Posterior vena cava (tissue), 2 donors: ENCODE data around the gene DRAM1. TPM values are rescaled to one million over a fixed set of nuclear protein-coding genes. Genes with fewer than 3 reads are reported as not detected.
"Not testable (repeated sequence)": the region's sequence is repeated elsewhere in the genome, so short reads cannot be mapped to it uniquely, and the experiment has no call there.

Source experiments
- DNase-seq: peaks from one replicate; pipeline ENCODE4 v3.0.0-alpha.2; 2020; ENCODE audit warnings: low spot score
- intact Hi-C, 2 donors: fragments of 100-400 bp; cut with DNase I; formaldehyde crosslinking; loops; one replicate each; pipeline versions ENCODE4 v1.14.1 to v1.14.2; 2022 to 2023
- total RNA-seq, 2 donors: library from RNA; stranded (reverse); fragmentation: NEBNext Ultra II Directional; extraction: Animal tissue kit (Norgen Biotek cat#: 25700); gene quantifications; one replicate each; pipeline ENCODE4 v1.2.1, GENCODE V29; 2021
- donor health status: DM: yes; HTN: yes; CAD: no.
- donor health status: DM: yes; HTN: yes; CAD: no.

Gene DRAM1
- total RNA-seq, 2 donors from 2014 or later, result 29.0 to 31.3 TPM

DNA sequence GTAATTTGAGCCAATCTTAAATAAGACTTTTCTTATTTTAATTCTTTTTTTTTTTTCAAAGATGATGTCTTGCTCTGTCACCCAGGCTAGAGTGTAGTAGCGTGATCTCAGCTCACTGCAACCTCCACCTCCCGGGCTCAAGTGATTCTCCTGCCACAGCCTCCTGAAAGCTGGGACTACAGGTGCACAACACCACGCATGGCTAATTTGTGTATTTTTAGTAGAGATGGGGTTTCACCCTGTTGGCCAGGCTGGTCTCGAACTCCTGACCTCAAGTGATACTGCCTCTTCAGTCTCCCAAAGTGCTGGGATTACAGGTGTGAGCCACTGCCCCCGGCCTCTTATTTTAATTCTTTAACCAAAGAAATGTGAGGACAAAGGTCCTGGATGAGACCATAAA is 20.8 kb upstream of the DRAM1 start:
- intact Hi-C loops, DNase-seq: not testable (repeated sequence)

DNA sequence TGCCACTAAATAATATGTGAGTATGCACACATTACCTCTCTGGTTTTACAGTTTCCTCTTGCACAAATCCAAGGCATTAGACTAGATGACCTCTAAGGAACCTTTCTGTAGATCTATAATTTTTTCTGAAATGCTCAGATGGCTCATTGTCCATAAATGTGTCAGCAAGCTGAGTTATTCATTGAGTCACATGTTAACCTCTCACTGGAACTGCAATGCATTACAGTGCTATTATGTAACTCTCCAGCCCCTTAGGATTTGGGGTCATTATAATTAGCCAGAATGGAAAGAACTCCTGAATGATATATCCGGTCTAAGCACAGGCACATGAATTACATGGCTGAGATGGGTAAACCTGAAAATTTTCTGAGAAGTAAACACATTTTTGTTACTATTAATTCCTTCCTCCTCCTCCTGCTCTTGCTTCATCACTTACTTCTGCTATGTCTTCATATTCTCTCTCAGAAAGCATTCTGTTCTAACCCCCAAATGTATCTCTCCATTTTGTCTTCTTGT is 20.3 kb upstream of the DRAM1 start:
- intact Hi-C loops, result no loop called here
- no peak for DNase-seq

DNA sequence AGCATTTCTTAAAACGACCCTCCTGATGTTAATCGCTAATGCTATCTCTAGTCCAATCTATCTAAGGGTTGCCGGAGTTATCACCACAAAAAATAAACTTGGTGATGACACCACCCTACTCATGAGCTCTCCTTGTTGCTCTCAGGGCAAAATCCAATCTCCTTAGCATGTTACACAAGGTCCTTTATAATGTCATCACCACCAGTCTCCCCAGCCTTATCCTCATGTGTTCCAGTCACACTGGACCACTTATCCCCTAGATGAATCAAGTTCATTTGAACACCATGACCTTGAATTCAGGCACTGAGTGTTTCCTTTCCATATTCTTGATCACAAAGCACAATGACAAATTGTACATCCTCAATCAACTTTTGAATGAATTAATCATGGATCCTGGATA is 19.0 kb upstream of the DRAM1 start:
- no peak for DNase-seq

DNA sequence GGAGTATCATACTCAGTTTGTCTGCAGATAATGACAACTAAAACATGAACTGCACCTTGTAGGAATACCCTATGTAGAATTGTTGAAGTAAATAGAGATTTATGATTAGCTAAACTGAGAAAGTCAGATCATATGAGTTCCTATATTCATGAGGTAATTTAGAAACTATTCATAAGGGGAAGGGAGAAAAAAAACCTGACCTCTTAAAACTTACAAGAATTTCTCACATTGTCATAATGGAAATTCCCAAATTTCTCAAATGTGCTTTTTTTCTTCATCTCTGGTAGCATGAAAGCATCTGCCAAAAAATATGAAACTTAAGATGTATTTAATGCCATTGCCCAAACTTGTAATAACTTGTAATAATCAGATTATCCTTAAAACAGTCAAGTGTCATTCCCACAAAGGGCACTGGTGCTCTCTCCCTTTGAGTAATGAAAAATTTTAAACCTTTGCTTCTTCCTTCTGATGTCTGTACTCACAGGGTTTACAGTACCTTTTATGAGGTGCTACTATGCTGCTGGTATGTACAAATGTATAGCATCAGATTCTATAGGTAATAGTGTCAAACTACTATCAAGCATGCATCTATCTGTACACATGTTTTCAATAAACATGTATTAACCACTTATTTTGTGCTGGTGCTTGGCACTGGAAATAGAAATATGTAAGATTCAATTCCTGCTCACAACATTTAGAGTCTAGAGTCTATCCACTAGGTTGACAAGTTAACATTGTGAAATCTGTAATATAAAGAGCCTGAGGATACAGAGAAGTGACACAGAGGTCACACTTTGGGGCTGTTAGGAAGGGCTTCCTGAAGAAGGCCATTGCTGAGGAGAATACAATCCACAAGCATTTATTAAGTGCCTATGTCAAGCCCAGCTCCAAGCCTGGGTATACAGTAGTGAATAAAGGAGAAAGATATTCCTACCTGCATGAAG is 17.4 kb upstream of the DRAM1 start:
- DNase-seq, result no peak
- intact Hi-C loops, result no loop called here

More for the DNA sequence above, 19.0 kb upstream of the DRAM1 start:
- intact Hi-C loops, result no loop called here

DNA sequence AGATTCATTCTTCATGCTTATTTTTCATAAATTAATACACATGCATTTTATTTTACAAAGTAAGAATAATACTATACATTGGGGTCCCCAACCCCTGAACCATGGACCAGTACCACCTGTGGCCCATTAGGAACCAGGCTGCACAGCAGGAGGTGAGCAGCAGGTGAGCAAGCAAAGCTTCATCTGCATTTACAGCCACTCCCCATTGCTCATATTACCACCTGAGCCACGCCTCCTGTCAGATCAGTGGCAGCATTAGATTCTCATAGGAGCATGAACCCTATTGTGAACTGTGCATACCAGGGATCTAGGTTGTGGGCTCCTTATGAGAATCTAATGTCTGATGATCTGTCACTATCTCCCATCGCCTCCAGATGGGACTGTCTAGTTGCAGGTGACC is 15.7 kb upstream of the DRAM1 start:
- DNase-seq, result not testable (repeated sequence)

DNA sequence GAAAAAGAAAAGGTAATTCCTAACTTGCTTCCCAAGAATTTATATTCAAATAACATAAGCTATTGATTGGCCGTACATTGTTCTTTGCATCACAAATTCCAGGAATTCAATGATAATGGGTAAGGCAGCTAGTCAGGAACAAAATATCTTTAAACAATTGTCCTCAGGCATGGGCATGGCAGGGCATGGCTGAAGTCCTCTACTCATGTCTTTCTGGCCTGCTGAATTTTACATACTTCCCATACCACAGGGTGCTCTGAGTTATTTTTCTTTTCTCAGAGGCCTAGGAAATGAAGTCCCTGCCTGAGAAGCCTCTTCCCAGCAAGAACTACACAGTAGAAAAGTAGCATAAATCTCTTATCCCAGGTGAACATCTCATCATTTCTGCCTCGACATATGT is 15.1 kb upstream of the DRAM1 start:
- DNase-seq, result no peak
- intact Hi-C loops, result no loop called here

More for the DNA sequence above, 15.7 kb upstream of the DRAM1 start:
- intact Hi-C loops, result not testable (repeated sequence)

DNA sequence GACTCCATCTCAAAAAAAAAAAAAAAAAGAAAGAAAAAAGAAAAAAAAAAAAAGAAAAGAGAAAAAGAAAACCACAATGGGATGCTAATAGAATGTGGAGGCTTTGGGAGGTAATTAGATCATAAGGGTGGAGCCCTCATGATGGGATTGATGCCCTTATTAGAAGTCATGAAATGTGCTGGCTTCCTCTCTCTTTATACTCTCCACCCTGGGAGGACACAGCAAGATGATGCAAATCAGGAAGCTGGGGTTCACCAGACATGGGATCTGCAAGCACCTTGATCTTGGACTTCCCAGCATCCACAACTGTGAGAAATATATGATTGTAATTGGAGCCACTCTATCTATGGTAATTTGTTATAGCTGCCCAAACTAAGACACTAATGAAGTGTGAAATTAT is 13.4 kb upstream of the DRAM1 start:
- DNase-seq, result no peak
- intact Hi-C loops, result loop anchor here in 1 of 2 donors (2.0 kb wide), 1 partner anchor 33 kb away; no protein-coding TSS in a partner anchor

DNA sequence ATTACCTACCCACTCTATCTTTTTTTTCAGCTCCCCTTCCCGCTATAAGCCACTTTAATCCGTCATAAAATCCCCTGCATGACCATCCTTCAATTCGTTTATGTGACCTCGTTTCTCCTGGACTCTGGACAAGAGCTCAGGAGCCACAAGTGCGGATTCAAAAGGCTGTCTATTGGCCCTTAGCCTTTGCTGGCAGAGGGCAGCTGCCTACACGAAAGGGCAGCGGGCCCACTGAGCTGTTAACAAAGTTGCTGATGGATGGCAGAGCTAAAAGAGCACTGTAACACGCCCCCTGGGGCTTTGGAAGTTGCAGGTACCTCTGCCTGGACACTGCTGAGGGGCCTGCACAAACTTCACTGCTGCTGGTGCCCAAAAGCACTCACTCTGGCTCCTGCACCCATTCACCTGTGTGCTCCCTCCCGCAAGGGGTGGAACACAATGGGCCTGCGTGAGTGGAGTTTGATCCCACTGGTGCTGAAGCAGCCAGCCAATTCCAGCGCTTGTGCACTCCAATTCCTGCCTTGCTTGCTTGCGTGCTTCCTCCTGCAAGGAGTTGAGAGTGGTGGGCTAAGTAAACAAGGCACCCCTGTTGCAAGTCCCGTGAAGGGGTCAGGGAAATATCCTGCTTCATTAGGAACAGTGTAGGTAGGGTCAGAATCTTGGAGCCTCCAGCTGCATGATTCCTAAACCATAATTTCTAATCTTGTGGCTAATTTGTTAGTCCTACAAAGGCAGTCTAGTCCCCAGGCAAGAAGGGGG is 10.6 kb upstream of the DRAM1 start:
- no peak for DNase-seq
- intact Hi-C loops, result no loop called here

DNA sequence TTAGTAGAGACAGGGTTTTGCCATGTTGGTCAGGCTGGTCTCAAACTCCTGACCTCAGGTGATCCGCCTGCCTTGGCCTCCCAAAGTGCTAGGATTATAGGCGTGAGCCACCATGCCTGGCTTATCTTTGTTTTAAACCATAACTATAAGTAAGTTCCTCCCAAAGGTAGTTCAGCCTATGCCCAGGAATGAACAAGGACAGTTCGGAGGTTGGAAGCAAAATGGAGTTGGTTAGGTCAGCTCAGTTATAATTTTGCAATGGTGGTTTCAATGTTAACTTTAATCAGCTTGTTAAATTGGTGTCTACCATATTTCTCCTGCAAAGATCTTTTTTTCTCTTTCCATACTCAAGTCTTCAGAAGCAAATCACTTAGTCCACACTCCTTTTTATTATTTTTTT is 9.8 kb upstream of the DRAM1 start:
- DNase-seq, intact Hi-C loops: not testable (repeated sequence)

DNA sequence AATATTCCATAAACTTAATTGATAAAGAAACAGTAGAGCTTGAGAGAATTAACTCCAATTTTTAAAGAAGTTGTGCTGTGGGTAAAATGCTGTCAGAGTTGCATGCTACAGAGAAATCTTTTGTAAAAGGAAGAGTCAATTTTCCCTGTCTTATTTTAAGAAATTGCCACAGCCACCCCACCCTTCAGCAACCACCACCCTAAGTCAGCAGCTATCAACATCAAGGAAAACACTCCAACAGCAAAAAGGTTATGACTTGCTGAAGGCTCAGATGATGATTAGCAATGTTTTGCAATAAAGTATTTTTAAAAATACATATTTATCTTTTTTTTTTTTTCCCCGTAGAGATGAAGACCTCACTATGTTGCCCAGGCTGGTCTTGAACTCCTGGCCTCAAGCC is 6.5 kb upstream of the DRAM1 start:
- intact Hi-C loops, result no loop called here

DNA sequence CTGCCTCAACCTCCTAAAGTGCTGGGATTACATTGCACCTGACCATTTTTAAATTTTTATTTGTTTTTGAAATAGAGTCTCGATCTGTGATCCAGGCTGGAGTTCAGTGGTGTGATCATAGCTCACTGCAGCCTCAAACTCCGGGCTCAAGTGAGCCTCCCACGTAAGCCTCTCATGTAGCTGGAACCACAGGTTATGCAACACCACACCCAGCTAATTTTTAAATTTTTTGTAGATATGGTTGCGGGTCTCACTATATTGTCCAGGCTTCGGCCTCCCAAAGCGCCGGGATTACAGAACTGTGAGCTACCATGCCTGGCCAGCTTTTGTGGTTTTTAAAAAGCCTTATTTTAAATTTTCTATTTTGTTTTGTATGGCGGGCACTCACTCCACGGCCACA is 2.2 kb upstream of the DRAM1 start:
- intact Hi-C loops, result no loop called here

More for the DNA sequence above, 6.5 kb upstream of the DRAM1 start:
- DNase-seq, result no peak

DNA sequence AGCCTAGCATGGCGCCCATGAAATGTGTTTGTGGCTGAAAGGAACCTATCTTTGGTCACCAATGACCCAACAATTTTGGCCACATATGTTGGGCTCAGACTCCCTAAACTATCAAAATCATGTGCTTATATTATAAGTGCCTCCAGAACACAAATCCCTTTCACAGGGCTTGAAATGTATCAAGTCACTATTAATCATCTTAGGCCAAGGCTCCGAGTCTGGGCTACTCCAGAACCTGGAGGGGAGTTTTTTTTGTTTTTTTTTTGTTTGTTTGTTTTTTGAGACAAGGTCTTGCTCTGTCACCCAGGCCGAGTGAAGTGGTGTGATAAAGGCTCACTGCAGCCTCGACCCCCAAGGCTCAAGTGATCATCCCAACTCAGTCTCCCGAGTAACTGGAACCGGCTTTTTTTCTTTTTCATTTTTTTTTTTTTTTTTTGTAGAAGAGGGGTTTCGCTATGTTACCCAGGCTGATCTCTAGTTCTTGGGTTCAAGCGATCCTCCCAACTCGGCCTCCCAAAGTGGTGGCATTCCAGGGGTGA is 989 bp upstream of the DRAM1 start:
- DNase-seq, result no peak
- intact Hi-C loops, result no loop called here

More for the DNA sequence above, 2.2 kb upstream of the DRAM1 start:
- DNase-seq, result no peak

DNA sequence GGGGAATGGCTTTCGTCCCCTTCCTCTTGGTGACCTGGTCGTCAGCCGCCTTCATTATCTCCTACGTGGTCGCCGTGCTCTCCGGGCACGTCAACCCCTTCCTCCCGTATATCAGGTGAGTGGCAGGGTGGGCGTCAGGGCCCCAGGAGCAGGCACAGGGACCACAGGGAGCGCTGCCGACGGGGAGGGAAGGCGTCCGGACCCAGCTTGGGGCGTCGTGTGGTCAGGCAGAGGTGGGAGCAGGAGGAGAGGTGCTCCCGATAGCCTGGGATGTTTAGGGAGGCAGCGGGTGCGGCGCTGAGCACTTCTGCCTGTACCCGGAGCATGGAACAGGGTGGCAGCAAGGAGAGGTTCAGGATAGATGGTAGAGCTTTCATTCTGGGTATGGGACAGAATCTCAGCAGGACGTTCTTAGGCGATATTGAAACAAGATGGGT is 444 bp downstream of the DRAM1 start:
- DNase-seq, result peak; percentile 81

DNA sequence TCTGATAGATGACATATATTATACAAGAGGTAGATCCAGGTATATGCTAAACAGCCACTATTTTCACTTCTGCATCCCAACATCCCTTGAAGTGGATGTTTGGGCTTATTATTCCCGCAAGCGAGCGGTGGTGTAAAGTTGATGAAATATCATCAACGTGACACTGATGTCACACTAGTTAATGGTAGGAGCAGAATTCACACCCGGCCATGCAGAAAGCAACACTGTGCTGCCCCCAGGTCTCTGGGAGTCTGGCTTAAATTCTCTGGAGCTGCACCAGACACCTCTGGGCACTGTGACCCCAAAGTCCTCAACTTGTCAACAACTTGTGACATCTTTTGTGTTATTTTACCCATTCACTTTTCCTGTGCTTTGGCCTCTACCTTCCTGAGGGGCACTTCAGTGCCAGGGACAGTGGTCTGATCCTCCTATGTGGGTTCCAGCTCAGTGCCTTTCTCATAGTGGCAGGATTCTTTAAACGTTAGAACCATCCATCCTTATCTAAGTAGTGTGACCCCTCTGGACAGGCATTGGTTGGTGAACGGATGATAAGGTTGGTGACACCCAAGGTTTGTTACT is 952 bp downstream of the DRAM1 start:
- DNase-seq, result no peak
- intact Hi-C loops, result no loop called here

More for the DNA sequence above, 444 bp downstream of the DRAM1 start:
- intact Hi-C loops, result no loop called here

DNA sequence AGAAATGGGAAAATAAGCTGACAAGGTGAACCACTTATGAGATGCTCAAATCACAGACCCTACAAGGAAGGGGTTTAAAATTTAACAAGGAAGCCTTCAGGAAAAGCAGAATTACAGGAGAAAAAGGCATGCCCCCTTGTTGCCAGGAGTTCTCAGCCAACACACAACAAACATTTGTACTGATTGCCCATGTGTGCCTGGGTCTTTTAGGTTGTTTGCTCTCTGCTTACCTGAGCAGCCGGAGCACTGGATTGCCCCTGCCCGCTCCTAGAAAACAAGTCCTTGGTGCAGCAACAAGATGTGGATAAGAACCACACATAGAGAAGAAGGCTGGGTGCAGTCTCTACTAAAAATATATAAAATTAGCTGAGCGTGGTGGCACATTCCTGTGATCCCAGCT is 3.4 kb downstream of the DRAM1 start:
- DNase-seq, result no peak
- intact Hi-C loops, result no loop called here

DNA sequence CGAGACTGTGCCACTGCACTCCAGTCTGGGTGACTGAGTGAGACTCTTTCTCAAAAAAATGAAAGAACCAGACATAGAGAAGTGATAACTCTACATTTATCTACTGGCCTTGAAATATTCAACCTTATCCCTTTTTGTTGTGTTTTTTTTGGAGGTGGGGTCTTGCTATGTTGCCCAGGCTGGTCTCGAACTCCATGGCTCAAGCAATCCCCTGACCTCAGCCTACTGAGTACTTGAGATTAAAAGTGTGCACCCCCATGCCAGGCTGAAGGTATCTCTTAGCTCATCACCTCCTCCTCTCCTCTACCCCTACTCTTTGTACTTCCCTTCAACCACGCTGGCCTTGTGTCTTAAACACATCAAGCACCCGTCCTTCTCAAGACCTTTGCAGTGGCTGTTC is 3.8 kb downstream of the DRAM1 start:
- no peak for DNase-seq
- intact Hi-C loops, result no loop called here

DNA sequence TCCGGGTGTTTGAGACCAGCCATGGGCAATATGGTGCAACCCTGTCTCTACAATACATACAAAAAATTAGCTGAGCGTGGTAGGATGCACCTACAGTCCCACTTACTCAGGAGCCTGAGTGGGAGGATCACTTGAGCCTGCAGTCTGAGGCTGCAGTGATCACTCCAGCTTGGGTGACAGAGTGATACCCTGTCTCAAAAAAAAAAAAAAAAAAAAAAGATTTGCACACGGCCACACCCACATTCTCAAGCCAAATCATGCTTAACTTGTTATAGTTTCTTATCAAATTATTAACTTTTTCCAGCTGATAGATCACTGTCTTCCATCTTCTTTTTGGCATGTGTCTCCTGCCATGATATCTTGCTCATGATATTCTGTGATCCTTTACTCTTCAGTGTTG is 6.8 kb downstream of the DRAM1 start:
- no peak for DNase-seq
- intact Hi-C loops, result no loop called here

DNA sequence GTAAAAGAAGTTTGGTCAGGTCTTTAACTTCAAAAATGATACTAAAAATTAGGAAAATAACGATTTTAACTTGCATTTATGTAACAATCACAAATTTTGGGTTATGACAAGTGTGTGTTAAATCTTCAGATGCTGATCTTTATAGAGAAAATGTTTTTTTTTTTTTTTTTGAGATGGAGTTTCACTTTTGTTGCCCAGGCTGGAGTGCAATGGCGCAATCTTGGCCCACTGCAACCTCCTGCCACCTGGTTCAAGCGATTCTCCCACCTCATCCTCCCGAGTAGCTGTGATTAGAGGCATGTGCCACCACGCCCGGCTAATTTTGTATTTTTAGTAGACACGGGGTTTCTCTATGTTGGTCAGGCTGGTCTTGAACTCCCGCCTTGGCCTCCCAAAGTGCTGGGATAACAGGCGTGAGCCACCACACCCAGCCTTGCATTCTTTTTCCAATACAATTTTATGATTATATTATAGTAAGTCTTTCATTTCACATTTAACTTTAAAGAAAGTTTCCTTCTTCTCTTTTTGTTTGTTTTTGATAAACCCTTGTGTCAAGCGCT is 7.5 kb downstream of the DRAM1 start:
- DNase-seq, intact Hi-C loops: not testable (repeated sequence)

DNA sequence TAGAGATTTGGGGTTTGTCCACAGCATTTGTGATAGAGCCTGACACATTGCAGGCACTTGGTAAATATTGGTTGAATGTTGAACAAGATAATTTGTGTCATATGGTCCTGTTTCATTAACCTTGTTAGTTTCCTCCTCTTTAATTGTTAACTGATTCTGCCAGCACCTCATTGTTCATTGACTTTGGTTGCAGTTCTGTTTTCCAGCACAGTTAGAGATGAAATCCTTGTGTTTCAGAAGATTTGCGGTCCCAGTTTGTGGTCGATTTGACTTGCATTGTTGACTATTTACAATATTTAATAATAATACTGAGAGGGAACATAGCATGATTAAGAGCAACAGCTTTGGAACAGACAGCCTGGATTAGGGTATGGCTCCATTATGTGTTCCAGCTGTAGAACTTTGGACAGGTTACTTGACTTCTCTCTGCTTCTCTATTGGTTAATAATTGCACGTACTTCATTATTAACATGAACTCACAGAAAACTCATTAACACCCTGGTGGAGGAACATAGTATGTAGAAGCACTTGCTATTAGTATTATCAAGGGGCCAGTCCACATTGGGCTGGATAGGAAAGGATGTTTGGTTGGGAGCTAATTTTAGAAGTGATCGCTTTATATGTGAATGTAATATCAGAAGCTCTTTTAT is 8.7 kb downstream of the DRAM1 start:
- no peak for DNase-seq
- intact Hi-C loops, result no loop called here
